Right lobe of liver (tissue), 6 donors: ENCODE data around the gene RAB30. TPM values are rescaled to one million over a fixed set of nuclear protein-coding genes. Genes with fewer than 3 reads are reported as not detected.

ENCODE experiments used
- ATAC-seq, 4 donors: fragments of 200-7000 bp; cut with Tn5 transposase; one replicate each; pipeline ENCODE4 v1.9.1; 2020; ENCODE audit warnings: mild to moderate bottlenecking in 4 of 4, moderate library complexity in 4 of 4
- DNase-seq, 3 donors: peaks; one replicate each; pipeline ENCODE4 v3.0.0-alpha.2; 2020
- H3K27ac ChIP-seq, 3 donors: fragments of 200-600 bp; one replicate each; pipeline ENCODE4 v1.8.0; 2022
- H3K27me3 ChIP-seq, 2 donors: fragments of 200-600 bp; one replicate each; pipeline ENCODE4 v1.8.0; 2022
- H3K36me3 ChIP-seq, 4 donors: fragments of 200-600 bp; sonication (generic) in 1 of 4; one replicate each; pipeline versions ENCODE4 v1.5.1 to v1.8.0; 2017 to 2022; ENCODE audit warnings: control low read depth in 1 of 4
- H3K4me1 ChIP-seq, 4 donors: fragments of 200-600 bp; sonication (generic) in 1 of 4; one replicate each; pipeline versions ENCODE4 v1.5.1 to v1.8.0; 2017 to 2022; ENCODE audit warnings: control low read depth in 1 of 4
- H3K4me3 ChIP-seq, 3 donors: fragments of 200-600 bp; one replicate each; pipeline ENCODE4 v1.8.0; 2022
- H3K9me3 ChIP-seq, 4 donors: fragments of 200-600 bp; sonication (generic) in 1 of 4; one replicate each; pipeline versions ENCODE4 v1.5.1 to v1.8.0; 2017 to 2022; ENCODE audit warnings: control low read depth in 1 of 4
- POLR2A ChIP-seq: fragments of 450-650 bp; IDR thresholded peaks from one replicate; pipeline ENCODE4 v1.6.1; 2017; ENCODE audit warnings: antibody characterized with exemption, mild to moderate bottlenecking
- WGBS: methylation state at CpG from one replicate; pipeline ENCODE4 v1.1.6; 2018; ENCODE audit warnings: low coverage, low lambda C conversion rate; ENCODE audit not compliant: insufficient coverage; ENCODE audit errors: missing lambda C conversion rate; 5-methylcytosine and 5-hydroxymethylcytosine counted together
- intact Hi-C, 2 donors: fragments of 100-400 bp; cut with DNase I; formaldehyde crosslinking; loops; one replicate each; pipeline versions ENCODE4 v1.11.2 to v1.14.1; 2022
- total RNA-seq, 6 experiments: library from RNA; depleted of rRNA in 2 of 6; stranded (reverse); fragments of >200 nt in 2 of 6; fragmentation: NEBNext Ultra II Directional in 3 of 6; extraction: Animal tissue kit (Norgen Biotek cat#: 25700) in 3 of 6; gene quantifications; one replicate each; pipeline versions ENCODE4 v1.1.0 to v1.2.4, GENCODE V29; 2016 to 2023
- TF ChIP-seq, protein P1 (sequence below), 4 donors: fragments of 200-600 bp in 3 of 4; fragments of 450-650 bp in 1 of 4; IDR thresholded peaks; one replicate each; pipeline versions ENCODE4 v1.5.1 to v1.8.0; 2016 to 2022; ENCODE audit warnings: antibody characterized with exemption in 4 of 4, mild to moderate bottlenecking in 2 of 4
- donor health status: DM: no; HTN: yes; CAD: no.
- donor health status: DM: no; HTN: no; CAD: no.
- donor health status: DM: no; HTN: no; CAD: no.
- donor health status: DM: no; HTN: yes; CAD: no.
- donor health status: DM: no; HTN: yes; CAD: no.

The RAB30 gene
- total RNA-seq, 6 experiments from 2014 or later, result 4.1 to 9.6 (median 6.7) TPM

DNA sequence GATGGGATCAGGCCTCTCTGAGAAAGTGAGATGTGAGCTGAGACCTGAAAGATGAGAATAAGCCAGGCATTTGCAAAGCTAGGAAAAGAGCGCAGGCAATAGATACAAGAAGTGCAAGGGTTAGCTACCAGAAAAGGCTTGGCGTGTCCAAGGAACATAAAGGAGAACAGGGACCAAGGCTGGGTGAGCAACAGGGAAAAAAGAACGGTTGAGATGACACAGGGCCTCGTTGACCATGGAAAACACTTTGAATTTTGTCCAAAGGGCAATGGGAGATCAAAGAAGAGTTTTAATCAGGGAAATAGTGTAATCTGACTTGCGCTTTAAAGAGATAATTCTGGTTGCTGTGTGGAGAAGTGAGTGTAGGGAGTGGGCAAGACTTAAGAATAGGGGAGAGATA, 35.0 kb downstream of the RAB30 start:
- Histone ChIP-seq H3K27me3 (no peaks in the 10 kb centered on the region), H3K4me1 (peaks cover 0 to 13% (median 5%) of the 10 kb centered on the region in 4 donors), H3K9me3 (no peaks in the 10 kb centered on the region), H3K4me3 (no peak overlapping the region), H3K36me3 (no peaks in the 10 kb centered on the region), H3K27ac (no peak overlapping the region)
- DNase-seq (no peak), ATAC-seq (no peak)
- intact Hi-C loops, result no loop called here
- TF ChIP-seq, protein P1, sequence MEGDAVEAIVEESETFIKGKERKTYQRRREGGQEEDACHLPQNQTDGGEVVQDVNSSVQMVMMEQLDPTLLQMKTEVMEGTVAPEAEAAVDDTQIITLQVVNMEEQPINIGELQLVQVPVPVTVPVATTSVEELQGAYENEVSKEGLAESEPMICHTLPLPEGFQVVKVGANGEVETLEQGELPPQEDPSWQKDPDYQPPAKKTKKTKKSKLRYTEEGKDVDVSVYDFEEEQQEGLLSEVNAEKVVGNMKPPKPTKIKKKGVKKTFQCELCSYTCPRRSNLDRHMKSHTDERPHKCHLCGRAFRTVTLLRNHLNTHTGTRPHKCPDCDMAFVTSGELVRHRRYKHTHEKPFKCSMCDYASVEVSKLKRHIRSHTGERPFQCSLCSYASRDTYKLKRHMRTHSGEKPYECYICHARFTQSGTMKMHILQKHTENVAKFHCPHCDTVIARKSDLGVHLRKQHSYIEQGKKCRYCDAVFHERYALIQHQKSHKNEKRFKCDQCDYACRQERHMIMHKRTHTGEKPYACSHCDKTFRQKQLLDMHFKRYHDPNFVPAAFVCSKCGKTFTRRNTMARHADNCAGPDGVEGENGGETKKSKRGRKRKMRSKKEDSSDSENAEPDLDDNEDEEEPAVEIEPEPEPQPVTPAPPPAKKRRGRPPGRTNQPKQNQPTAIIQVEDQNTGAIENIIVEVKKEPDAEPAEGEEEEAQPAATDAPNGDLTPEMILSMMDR (IDR thresholded peaks at IDR 0.05), result no peak
- no peak for TF ChIP-seq POLR2A
- 63% methylated on average over 5 of the region's 5 CpGs for WGBS

DNA sequence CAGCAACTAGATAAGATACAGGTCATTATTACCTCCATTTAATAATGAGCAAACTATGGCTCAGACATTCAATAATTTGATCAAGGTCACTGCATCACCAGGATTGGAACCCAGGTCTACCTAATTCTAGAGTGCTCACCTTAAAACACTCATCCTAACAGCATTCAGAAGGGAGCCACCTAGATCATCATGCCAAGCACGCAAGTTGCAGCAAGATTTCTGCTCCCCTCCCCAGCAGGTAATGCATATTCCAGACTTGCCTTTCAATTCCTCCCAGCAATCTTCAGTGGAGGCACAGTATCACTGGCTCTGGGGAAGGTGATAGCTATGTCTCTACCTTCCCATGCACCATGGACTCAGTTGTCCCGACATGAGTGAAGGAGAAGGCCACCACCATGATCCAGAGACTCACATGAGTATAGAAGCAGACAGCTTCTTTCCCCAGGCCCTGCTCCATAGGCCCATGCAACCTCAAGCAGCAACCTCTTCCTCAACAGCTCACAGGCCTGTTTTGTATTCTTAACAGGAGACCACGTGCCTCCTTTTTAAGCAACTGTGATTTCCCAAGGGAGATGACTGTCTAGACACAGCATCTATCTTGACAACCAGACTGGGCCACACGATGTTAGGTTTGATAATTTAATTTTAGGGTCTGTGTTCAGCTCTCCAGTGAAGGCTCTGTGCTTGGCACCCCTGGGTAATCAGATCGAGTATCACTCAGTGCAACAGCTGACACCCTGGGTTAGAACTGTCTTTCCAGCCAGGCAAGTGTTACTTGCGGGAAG, 36.4 kb downstream of the RAB30 start:
- ATAC-seq (peak in 1 of 4 donors; percentile 10), DNase-seq (no peak)
- TF ChIP-seq, protein P1 (IDR thresholded peaks at IDR 0.05), result no peak
- no peak for TF ChIP-seq POLR2A
- intact Hi-C loops, result no loop called here
- Histone ChIP-seq H3K9me3 (no peaks in the 10 kb centered on the region), H3K4me3 (no peak overlapping the region), H3K4me1 (peaks cover 0 to 13% (median 5%) of the 10 kb centered on the region in 4 donors), H3K27me3 (no peaks in the 10 kb centered on the region), H3K27ac (no peak overlapping the region), H3K36me3 (no peaks in the 10 kb centered on the region)
- WGBS, result 82% methylated on average over 3 of the region's 6 CpGs

DNA sequence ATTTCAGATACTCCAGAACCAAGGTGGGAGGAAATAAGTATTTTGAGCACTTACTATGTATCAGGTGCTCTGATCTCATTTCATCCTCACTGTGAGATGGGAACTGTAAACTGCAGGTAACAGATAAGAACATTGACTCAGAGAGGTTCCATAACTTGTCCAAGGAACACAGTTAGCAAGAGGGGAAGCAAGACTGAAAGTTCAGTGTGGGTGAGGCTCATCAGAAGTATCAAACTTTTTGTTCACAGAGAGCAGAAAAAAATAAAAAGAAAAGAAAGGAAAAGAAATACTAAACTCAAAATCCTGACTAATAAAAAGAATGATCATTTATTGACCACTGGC, 37.1 kb downstream of the RAB30 start:
- no peak for TF ChIP-seq POLR2A
- TF ChIP-seq, protein P1 (IDR thresholded peaks at IDR 0.05), result no peak
- ATAC-seq (peak; percentile 12 to 51 (median 34)), DNase-seq (no peak)
- no peak overlapping the region for H3K4me3 ChIP-seq
- H3K4me1 ChIP-seq, result peaks cover 0 to 13% (median 5%) of the 10 kb centered on the region in 4 donors
- H3K36me3 ChIP-seq, result no peaks in the 10 kb centered on the region
- no peak overlapping the region for H3K27ac ChIP-seq
- intact Hi-C loops, result no loop called here
- no peaks in the 10 kb centered on the region for H3K9me3 ChIP-seq
- no peaks in the 10 kb centered on the region for H3K27me3 ChIP-seq

DNA sequence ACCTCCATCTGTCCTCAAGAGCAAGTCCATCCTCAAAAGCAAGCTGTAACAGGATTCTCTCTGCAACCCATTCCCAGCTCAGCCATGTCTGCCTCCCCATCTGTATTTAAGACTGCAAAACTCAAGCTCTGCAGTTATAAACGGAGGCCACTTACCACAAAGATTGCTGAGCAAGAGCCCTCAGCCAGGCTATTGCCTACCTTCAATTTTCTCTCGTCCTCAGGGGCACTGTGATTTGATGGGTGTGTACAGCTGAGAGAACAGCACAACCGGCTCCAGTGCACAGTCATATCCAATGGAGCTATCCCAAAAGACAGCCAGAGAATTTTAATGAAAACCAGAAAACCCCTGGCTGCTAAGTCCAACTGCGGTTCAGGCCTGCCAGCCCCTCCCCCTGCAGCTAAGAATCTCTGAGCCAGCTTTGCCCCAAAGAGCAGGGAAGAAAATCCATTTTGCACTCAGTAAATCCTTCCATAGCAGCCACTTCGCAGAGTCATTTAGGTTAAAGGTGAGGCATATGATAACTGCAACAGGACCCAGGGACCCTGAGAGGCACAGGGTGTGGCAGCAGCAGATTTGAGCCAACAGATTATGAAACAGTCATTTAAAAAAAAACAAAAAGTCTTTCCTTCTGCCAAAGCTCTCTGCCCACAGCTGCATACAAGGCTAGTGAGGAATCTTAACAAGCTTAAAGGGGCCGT, 37.6 kb downstream of the RAB30 start:
- whole genome bisulfite sequencing, result 26% methylated on average over 6 of the region's 6 CpGs
- Histone ChIP-seq H3K36me3 (no peaks in the 10 kb centered on the region), H3K27me3 (no peaks in the 10 kb centered on the region), H3K4me3 (no peak overlapping the region), H3K9me3 (no peaks in the 10 kb centered on the region), H3K4me1 (peaks cover 0 to 13% (median 5%) of the 10 kb centered on the region in 4 donors), H3K27ac (no peak overlapping the region)
- intact Hi-C loops, result no loop called here
- ATAC-seq (peak; percentile 78 to 93 (median 89)), DNase-seq (no peak)
- TF ChIP-seq, protein P1 (IDR thresholded peaks at IDR 0.05), result no peak
- TF ChIP-seq POLR2A, result no peak
